Measurements from ENCODE around the gene MAP3K5.

GRCh38 chr6:136682292-136682691, 110.0 kb downstream of the MAP3K5 start:
- TF ChIP-seq, protein P1, sequence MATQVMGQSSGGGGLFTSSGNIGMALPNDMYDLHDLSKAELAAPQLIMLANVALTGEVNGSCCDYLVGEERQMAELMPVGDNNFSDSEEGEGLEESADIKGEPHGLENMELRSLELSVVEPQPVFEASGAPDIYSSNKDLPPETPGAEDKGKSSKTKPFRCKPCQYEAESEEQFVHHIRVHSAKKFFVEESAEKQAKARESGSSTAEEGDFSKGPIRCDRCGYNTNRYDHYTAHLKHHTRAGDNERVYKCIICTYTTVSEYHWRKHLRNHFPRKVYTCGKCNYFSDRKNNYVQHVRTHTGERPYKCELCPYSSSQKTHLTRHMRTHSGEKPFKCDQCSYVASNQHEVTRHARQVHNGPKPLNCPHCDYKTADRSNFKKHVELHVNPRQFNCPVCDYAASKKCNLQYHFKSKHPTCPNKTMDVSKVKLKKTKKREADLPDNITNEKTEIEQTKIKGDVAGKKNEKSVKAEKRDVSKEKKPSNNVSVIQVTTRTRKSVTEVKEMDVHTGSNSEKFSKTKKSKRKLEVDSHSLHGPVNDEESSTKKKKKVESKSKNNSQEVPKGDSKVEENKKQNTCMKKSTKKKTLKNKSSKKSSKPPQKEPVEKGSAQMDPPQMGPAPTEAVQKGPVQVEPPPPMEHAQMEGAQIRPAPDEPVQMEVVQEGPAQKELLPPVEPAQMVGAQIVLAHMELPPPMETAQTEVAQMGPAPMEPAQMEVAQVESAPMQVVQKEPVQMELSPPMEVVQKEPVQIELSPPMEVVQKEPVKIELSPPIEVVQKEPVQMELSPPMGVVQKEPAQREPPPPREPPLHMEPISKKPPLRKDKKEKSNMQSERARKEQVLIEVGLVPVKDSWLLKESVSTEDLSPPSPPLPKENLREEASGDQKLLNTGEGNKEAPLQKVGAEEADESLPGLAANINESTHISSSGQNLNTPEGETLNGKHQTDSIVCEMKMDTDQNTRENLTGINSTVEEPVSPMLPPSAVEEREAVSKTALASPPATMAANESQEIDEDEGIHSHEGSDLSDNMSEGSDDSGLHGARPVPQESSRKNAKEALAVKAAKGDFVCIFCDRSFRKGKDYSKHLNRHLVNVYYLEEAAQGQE (IDR thresholded peaks at IDR 0.05; ENCODE audit: borderline replicate concordance) = no peak
- TF ChIP-seq, protein P1 (CRISPR knock-in tag; IDR thresholded peaks at IDR 0.05; ENCODE audit: low read depth) = no peak
- TF ChIP-seq POLR2AphosphoS5 (IDR thresholded peaks at IDR 0.05; ENCODE audit: control insufficient read depth, insufficient read depth, low read depth, low read length) (no peak), SMAD1 (IDR thresholded peaks at IDR 0.05; ENCODE audit: low read depth, low read length, partially characterized antibody) (no peak), ZNF347 (CRISPR knock-in tag; IDR thresholded peaks at IDR 0.05; ENCODE audit: low read depth) (no peak), CHD4 (IDR thresholded peaks at IDR 0.05; ENCODE audit: insufficient read depth, insufficient replicate concordance, low read depth, low read length, poor library complexity, severe bottlenecking) (no peak), CTCF (IDR thresholded peaks at IDR 0.05 in 2 of 3, conservative IDR thresholded peaks at IDR 0.05 in 1 of 3; ENCODE audit: insufficient read depth in 2 of 3, low read depth in 1 of 3, low read length in 3 of 3) (no peak)
- TF ChIP-seq, protein P2, sequence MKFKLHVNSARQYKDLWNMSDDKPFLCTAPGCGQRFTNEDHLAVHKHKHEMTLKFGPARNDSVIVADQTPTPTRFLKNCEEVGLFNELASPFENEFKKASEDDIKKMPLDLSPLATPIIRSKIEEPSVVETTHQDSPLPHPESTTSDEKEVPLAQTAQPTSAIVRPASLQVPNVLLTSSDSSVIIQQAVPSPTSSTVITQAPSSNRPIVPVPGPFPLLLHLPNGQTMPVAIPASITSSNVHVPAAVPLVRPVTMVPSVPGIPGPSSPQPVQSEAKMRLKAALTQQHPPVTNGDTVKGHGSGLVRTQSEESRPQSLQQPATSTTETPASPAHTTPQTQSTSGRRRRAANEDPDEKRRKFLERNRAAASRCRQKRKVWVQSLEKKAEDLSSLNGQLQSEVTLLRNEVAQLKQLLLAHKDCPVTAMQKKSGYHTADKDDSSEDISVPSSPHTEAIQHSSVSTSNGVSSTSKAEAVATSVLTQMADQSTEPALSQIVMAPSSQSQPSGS (CRISPR knock-in tag; IDR thresholded peaks at IDR 0.05) = no peak
